ENCODE measurements around the gene STT3B.

DNA sequence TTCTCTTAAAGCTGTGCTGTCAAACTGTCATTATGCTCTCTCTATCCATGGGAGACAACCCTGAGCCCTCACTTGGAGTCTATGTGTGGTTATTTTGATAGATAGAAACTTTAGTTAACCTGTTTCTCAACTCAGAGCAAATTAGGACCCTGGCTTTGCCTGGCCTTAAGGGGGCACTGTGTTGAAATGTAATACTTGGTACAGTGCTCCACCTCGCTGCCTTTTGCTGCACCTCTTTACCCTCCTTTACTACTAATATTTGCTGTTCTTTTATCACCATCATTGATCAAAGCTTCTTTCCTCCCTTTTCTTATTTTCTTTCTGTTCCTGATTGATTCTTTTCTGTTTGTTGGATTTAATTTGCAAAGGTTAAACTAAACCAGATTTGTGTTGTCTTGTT is 34.3 kb downstream of the STT3B start:
- TF ChIP-seq, protein P1, sequence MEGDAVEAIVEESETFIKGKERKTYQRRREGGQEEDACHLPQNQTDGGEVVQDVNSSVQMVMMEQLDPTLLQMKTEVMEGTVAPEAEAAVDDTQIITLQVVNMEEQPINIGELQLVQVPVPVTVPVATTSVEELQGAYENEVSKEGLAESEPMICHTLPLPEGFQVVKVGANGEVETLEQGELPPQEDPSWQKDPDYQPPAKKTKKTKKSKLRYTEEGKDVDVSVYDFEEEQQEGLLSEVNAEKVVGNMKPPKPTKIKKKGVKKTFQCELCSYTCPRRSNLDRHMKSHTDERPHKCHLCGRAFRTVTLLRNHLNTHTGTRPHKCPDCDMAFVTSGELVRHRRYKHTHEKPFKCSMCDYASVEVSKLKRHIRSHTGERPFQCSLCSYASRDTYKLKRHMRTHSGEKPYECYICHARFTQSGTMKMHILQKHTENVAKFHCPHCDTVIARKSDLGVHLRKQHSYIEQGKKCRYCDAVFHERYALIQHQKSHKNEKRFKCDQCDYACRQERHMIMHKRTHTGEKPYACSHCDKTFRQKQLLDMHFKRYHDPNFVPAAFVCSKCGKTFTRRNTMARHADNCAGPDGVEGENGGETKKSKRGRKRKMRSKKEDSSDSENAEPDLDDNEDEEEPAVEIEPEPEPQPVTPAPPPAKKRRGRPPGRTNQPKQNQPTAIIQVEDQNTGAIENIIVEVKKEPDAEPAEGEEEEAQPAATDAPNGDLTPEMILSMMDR (conservative IDR thresholded peaks at IDR 0.05; ENCODE audit: low read depth, low read length) = peak; percentile 66
- TF ChIP-seq EZH2phosphoT487 (IDR thresholded peaks at IDR 0.05; ENCODE audit: borderline replicate concordance, low read length) = no peak
